MG63 (cell line): ENCODE data around the gene SEMA4D. TPM values are rescaled to one million over a fixed set of nuclear protein-coding genes. Genes with fewer than 3 reads are reported as not detected.
A peak's percentile ranks its signal among the peaks of the same experiment; 100 is the strongest.

Experiments used
- DNase-seq: peaks from one replicate; pipeline ENCODE4 v3.0.0-alpha.2; 2020
- H3K27me3 ChIP-seq: fragments of 250-450 bp; sonication (Bioruptor Pico); 2 replicates; pipeline ENCODE4 v1.5.1; 2020; ENCODE audit warnings: mild to moderate bottlenecking, moderate library complexity
- H3K36me3 ChIP-seq: fragments of 250-450 bp; sonication (Bioruptor Pico); 2 replicates; pipeline ENCODE4 v1.5.1; 2020; ENCODE audit warnings: mild to moderate bottlenecking, moderate library complexity
- H3K4me3 ChIP-seq: fragments of 250-450 bp; sonication (Bioruptor Pico); 2 replicates; pipeline ENCODE4 v1.5.1; 2020; ENCODE audit warnings: mild to moderate bottlenecking, moderate library complexity
- H3K9me3 ChIP-seq: fragments of 250-450 bp; sonication (Bioruptor Pico); 2 replicates; pipeline ENCODE4 v1.5.1; 2020; ENCODE audit warnings: mild to moderate bottlenecking, moderate library complexity
- total RNA-seq: library from RNA; depleted of rRNA; stranded (reverse); fragments of >200 nt; shearing (Covaris generic); gene quantifications from 2 replicates; pipeline ENCODE4 v1.2.3, GENCODE V29; 2014; ENCODE audit warnings: low replicate concordance

The SEMA4D gene
- total RNA-seq, 1 experiment from 2014 or later, result 0.23 TPM

DNA sequence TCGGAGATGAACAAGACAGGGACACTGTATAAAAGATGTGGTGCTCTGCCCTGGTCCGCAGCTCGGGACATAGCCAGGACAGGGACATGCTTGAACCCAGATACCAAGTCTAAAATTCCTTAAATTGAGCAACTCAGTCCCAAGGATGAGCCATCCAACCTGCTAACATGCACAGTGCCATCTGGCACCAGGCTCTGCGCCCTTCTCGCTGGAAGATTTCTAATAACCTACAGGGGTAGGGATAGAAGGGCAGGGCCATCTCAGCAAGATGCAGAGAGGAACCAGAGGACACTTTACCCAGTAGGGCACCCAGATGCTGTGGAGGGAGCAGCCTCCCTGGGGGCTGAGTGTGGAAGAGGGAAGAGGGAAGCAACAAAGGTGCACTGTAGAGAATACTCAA, 60.1 kb downstream of the SEMA4D start:
- H3K36me3 ChIP-seq, result no peaks in the 10 kb centered on the region
- no peaks in the 10 kb centered on the region for H3K27me3 ChIP-seq
- DNase-seq, result no peak
- H3K4me3 ChIP-seq, result no peak overlapping the region
- H3K9me3 ChIP-seq, result no peaks in the 10 kb centered on the region

DNA sequence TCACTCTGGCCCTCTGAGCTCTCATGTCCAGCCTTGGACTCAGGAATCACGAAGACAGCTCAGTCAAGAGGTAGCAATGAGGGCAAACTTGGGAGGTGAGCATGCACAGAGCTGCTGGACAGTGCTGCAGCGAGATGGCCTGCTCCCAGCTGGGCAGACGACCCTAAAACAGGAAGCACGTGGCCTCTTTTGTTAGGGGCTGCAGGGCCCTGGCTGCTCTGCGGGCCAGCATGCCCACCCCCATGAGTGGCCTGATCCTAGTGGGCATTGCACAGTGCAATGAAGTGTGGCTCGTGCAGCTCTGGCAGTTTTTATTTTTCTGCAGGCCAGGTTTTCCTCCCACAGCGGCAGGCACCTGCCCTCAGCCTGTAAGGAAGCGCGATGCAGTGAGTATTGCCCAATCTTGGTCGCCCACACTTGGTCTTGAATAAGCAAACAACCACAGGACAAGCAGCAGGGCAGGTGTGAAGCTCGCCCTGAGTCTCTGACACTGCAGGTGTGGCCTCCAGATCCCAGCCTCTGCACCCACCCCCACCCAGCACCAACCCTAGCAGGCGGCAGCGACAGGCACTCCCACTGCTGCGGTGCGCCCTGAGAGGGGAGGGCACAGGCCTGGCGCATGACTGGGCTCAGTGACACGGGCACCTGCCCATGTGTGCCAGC, 60.8 kb downstream of the SEMA4D start:
- Histone ChIP-seq H3K27me3 (no peaks in the 10 kb centered on the region), H3K9me3 (no peaks in the 10 kb centered on the region), H3K4me3 (no peak overlapping the region), H3K36me3 (no peaks in the 10 kb centered on the region)
- DNase-seq, result no peak

- DNase-seq, result no peak
- Histone ChIP-seq H3K9me3 (no peaks in the 10 kb centered on the region), H3K36me3 (no peaks in the 10 kb centered on the region), H3K4me3 (no peak overlapping the region), H3K27me3 (no peaks in the 10 kb centered on the region)
Observed at GRCh38 chr9:89436326-89436725, 61.6 kb downstream of the SEMA4D start.

- Histone ChIP-seq H3K9me3 (no peaks in the 10 kb centered on the region), H3K27me3 (no peaks in the 10 kb centered on the region), H3K4me3 (no peak overlapping the region), H3K36me3 (no peaks in the 10 kb centered on the region)
- no peak for DNase-seq
Observed at GRCh38 chr9:89435071-89435823, 62.7 kb downstream of the SEMA4D start.

GRCh38 chr9:89434636-89435035, 63.3 kb downstream of the SEMA4D start:
- Histone ChIP-seq H3K27me3 (no peaks in the 10 kb centered on the region), H3K4me3 (no peak overlapping the region), H3K9me3 (no peaks in the 10 kb centered on the region), H3K36me3 (no peaks in the 10 kb centered on the region)
- DNase-seq, result no peak

DNA sequence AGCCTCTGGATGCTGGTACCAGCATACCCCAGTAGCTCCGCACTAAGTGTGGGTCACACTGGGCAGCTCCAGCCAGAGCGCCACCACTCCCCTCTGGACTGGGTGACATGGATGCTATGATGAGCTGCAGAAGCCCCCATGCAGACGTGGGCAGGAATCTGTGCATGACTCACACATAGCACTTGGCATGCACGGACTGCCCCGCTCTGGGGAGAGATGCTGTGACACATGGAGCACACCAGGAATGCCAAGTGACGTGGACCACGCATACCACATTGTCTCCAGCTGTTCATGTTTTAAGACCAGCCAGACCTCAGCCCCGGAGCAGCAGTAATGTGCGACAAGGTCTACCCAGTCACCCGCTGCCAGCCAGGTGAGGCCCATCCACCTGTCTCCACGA, 64.1 kb downstream of the SEMA4D start:
- Histone ChIP-seq H3K27me3 (no peaks in the 10 kb centered on the region), H3K9me3 (no peaks in the 10 kb centered on the region), H3K36me3 (no peaks in the 10 kb centered on the region), H3K4me3 (no peak overlapping the region)
- DNase-seq, result peak; percentile 53

DNA sequence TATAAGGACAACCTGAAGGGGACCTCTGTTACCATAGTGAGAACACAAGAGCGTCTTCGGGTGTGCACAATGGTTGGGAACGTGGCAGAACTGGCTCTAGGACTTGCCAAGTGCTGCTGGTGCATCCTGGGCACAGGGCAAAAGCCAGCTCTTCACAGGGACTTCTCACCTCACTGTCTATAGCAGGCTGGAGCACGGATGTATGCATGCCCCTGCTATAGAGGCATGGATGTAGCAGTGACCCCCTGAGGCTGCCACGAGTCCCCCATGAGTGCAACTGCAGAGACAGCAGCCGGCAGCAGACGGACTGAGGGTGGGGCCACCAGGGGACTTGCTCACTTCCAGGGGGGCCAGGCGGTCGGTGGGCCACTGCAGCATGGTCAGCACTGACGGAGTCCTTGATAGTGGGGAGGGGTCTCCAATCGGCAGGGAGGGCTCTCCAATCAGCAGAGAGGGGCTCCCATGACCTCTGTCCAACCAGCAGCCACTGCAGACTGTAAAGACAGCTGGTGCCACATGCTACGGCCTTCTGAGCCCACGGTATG, 64.9 kb downstream of the SEMA4D start:
- no peak for DNase-seq

DNA sequence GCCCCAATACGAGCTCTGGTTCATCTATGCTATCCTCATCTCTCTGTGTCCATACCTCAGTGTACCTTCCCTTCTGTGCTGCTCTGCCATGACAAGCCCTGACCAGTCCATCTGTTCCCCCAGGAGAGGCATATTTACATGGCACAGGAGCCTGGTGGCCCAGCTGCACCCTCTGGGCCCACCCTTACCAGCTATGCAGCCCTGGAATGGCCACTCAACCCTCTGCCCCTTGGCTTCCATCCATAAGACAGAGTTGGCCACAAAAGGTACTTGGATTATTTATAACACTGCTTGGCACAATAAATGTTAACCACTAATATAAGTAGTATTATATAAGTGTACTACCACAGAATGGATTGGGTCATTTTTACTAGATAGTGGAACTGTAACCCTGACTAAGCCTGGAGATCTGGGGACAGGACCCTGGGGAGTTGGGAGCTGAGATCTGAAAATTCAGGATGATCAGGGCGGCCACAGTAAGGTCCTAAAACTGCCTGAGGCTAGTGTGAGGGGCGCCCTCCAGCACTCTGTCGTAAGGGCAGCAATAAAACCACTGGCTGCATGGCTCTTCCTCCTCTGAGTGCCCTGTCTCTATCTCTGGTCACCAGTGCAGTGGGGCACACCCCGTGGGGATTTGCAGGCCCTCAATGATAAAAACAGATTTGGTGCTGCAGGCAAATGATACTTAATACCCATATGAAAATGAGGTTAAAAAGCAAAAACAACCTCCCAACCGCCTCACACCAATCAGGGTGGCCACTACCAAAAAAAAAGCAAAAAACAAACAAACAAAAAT, 65.8 kb downstream of the SEMA4D start:
- Histone ChIP-seq H3K4me3 (no peak overlapping the region), H3K27me3 (no peaks in the 10 kb centered on the region), H3K9me3 (no peaks in the 10 kb centered on the region), H3K36me3 (no peaks in the 10 kb centered on the region)
- DNase-seq, result no peak

More for the DNA sequence above, 64.9 kb downstream of the SEMA4D start:
- Histone ChIP-seq H3K27me3 (no peaks in the 10 kb centered on the region), H3K36me3 (no peaks in the 10 kb centered on the region), H3K4me3 (no peak overlapping the region), H3K9me3 (no peaks in the 10 kb centered on the region)

DNA sequence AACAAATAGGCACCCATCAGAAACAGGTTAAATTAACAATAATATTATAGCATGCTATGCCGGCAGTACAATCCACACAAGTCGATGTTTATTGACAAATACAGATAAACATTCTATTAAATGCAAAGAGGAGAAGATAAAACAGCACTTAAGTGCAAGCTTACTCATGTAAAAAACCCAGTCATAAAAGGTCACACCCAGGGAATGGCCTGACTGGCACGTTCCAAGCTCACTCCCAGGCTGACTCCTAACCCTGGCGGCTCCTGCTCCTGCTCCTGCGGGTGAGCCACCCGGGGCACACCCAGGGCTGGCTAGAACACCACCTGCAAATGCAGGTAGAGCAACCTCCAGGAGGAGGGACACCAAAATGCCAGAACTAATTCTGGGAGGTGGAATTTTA, 66.9 kb downstream of the SEMA4D start:
- H3K4me3 ChIP-seq, result no peak overlapping the region
- H3K36me3 ChIP-seq, result no peaks in the 10 kb centered on the region
- no peaks in the 10 kb centered on the region for H3K27me3 ChIP-seq
- peak; percentile 65 for DNase-seq
- H3K9me3 ChIP-seq, result no peaks in the 10 kb centered on the region

DNA sequence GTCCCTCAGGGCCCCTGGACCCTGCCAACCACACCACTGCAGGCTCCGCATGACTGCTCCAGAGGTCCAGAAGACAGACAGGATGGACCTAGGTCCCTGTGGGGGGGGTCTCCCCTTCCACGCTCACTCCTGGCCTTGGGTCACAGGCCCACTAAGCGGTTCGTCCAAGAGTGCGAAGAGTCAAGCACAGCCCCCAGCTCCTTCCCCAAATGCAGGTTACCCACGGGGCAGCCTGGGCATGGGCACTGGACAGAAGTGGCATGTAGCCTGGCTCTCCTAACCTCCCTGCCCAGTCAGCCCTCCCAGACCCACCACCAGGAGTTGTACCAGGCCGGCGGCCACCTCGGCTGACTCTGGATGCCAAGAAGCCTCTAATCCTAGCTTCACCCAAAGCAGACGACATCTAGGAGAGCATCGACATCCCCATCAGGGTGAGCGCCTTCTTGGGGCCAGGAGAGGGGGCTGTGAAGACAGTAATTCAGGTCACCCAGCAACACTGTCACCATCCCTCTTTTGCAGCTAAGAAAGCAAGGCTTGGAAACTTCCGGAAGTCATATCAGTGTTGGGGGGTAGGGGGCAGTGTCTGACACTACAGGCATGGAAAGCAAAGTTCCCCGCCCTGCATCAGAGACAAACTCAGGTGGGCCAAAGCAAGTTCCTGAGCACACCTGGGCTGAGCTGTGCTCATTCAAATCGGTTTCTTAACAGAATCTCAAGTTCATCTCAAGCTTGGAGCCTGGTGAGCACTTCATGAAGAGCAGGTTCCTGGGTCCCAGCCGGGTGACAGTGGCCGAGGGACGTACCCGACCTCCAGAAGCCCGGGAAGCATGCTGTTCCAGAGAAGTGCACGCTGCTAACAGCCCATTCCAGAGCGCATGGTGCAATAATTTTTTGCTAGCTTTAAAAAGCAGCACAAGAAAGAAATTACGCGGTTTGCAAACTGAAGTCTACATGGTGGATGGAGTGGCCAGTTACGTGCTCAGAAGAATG, 68.7 kb downstream of the SEMA4D start:
- DNase-seq, result no peak
- no peaks in the 10 kb centered on the region for H3K9me3 ChIP-seq
- no peaks in the 10 kb centered on the region for H3K27me3 ChIP-seq
- no peaks in the 10 kb centered on the region for H3K36me3 ChIP-seq
- no peak overlapping the region for H3K4me3 ChIP-seq

DNA sequence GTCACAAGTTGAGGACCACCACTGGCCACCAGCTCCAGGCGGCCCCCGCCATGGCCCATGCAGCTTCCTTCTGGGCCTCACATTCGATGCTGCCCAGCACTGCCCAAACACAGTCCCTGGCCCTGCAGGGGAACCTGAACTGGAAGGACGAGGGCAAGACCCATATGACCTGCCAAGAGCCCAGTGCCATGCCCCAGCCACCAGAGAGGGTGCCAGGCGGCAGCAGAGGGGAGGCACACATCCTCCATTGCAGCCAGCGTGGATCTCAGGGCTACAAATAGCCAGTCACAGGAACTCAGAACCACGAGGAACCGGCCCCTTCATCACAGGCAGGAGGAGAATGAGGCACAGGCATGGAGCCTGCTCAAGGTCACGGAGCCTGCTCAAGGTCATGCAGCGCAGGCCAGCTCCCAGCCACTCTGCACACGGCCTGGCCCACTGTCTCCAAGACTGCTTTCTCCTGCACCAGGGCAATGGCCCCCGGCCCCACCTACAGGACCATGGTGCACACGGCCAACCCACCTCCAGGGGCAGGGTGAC, 69.6 kb downstream of the SEMA4D start:
- H3K9me3 ChIP-seq, result no peaks in the 10 kb centered on the region

DNA sequence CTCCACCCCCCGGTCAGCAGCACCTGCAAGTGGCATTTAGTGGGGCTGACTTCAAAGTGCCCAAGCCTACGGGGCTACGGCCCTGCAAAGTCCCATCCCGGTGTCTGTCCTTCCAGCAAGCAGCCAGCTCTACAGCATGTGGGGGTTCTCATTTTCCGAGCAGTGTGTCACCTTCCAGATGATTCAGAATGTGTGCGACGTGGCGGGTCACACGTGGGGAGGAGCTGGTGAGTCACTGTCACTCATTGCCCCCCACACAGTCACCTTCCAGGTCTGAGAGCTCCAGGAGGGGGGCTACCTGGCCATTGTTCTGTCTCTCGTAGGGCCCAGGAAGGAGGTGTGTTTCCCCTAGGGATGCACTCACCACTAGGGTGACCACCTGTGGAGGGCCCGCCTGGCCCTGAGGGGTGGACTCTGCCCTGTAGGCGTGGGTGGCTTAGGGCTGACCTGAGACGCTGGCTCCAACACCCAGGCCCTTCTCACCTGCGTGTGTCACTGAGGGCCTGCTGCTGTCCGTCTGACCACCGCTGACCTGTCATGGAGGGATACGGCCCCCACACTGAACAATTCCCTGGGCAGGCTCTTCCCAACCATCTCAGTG, 70.2 kb downstream of the SEMA4D start:
- Histone ChIP-seq H3K4me3 (no peak overlapping the region), H3K9me3 (no peaks in the 10 kb centered on the region), H3K27me3 (no peaks in the 10 kb centered on the region), H3K36me3 (no peaks in the 10 kb centered on the region)
- no peak for DNase-seq

More for the DNA sequence above, 69.6 kb downstream of the SEMA4D start:
- DNase-seq, result no peak
- no peaks in the 10 kb centered on the region for H3K36me3 ChIP-seq
- H3K4me3 ChIP-seq, result no peak overlapping the region
- H3K27me3 ChIP-seq, result no peaks in the 10 kb centered on the region

DNA sequence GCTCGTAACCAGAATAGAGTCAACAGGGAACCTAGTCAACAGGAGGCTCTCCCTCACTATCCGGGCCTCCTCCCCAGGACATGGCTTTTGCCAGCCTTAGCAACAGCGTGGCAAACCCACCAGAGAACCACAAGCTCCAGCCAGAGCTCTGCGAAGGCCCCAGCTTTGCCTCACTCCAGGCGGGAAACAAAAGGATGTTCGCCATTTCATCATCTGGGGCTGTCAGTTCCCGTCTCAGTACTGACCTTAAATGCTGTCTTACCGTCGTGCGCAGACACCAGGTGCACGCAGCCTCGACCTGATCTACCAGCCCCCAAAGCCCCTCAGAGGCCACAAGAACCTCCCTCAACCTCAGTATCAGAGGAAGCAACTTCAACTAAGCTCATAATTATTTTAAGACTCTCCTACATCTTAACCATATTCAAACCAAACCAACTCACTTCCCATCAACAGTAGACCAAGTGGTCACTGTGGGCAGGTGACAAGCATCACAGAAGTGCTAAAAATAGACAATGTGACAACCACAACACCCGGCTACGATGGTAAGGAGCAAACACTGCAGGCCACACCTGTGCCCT, 71.4 kb downstream of the SEMA4D start:
- no peaks in the 10 kb centered on the region for H3K9me3 ChIP-seq
- no peak overlapping the region for H3K4me3 ChIP-seq
- no peak for DNase-seq
- H3K27me3 ChIP-seq, result no peaks in the 10 kb centered on the region
- H3K36me3 ChIP-seq, result no peaks in the 10 kb centered on the region

GRCh38 chr9:89425921-89426383, 72.0 kb downstream of the SEMA4D start:
- H3K36me3 ChIP-seq, result no peaks in the 10 kb centered on the region
- no peaks in the 10 kb centered on the region for H3K27me3 ChIP-seq
- DNase-seq, result no peak
- no peak overlapping the region for H3K4me3 ChIP-seq
- H3K9me3 ChIP-seq, result no peaks in the 10 kb centered on the region
